ENCODE results near the gene CADM2.

CADM2 gene

DNA sequence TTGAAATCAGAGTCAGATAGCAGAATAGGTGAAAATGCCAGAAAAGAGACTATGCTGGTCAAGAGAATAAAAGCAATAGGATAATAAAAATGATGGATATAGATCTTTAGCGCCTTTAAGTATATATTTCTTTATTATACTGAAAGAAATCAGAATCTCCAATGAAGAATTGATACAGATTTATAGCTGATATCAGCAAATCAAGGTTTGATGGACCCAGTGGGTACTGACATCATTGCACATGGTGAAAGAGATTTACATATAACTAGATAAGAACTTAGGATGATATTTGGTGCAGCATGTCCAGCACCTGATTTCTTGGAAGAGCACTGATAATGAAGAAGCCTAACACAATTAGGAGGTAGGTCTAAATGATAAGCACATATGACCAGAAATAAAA, 18.2 kb downstream of the CADM2 start:
- H3K27me3 ChIP-seq, result no peaks in the 10 kb centered on the region
- no peaks in the 10 kb centered on the region for H3K9me3 ChIP-seq
- no peaks in the 10 kb centered on the region for H3K4me1 ChIP-seq (ENCODE audit: control insufficient read depth in 1 of 2, insufficient read depth in 1 of 2, low read depth in 1 of 2, low read length in 1 of 2)
- TF ChIP-seq CTCF (IDR thresholded peaks at IDR 0.05), result no peak
- H3K27ac ChIP-seq, result no peak overlapping the region
- H3K36me3 ChIP-seq, result no peaks in the 10 kb centered on the region
- H3K4me3 ChIP-seq (ENCODE audit: low read depth in 1 of 2, low read length in 1 of 2), result no peak overlapping the region

- Histone ChIP-seq H3K4me3 (ENCODE audit: low read depth in 1 of 2, low read length in 1 of 2) (no peak overlapping the region), H3K27ac (no peak overlapping the region), H3K9me3 (no peaks in the 10 kb centered on the region), H3K36me3 (no peaks in the 10 kb centered on the region), H3K27me3 (no peaks in the 10 kb centered on the region), H3K4me1 (ENCODE audit: control insufficient read depth in 1 of 2, insufficient read depth in 1 of 2, low read depth in 1 of 2, low read length in 1 of 2) (no peaks in the 10 kb centered on the region)
- TF ChIP-seq CTCF (IDR thresholded peaks at IDR 0.05), result no peak
Measured at GRCh38 chr3:84978843-84979242, 20.1 kb downstream of the CADM2 start.

- H3K4me3 ChIP-seq (ENCODE audit: low read depth in 1 of 2, low read length in 1 of 2), result no peak overlapping the region
- no peak overlapping the region for H3K27ac ChIP-seq
- H3K4me1 ChIP-seq (ENCODE audit: control insufficient read depth in 1 of 2, insufficient read depth in 1 of 2, low read depth in 1 of 2, low read length in 1 of 2), result no peaks in the 10 kb centered on the region
- TF ChIP-seq CTCF (IDR thresholded peaks at IDR 0.05), result no peak
- H3K9me3 ChIP-seq, result no peaks in the 10 kb centered on the region
- no peaks in the 10 kb centered on the region for H3K36me3 ChIP-seq
- H3K27me3 ChIP-seq, result no peaks in the 10 kb centered on the region
Measured at GRCh38 chr3:84980011-84980410, 21.2 kb downstream of the CADM2 start.

DNA sequence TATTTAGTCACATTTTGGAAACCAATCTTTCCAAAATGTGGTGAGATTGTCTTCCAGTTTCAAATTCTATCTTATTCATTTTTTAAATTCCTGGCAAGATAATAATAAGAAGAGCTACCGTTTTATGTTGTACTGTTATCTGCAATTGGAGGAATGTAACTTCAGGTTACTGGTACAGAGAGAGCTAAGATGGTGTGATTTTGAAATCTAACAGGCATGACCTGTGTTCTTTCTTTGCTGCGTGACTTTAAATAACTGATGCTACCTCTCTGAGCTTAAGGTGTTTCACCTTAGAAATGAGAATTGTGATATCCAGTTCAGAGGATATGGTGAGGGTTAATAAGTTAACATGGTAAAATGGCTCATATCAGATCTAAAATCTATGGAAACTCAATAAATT, 21.7 kb downstream of the CADM2 start:
- Histone ChIP-seq H3K9me3 (no peaks in the 10 kb centered on the region), H3K27ac (no peak overlapping the region), H3K27me3 (no peaks in the 10 kb centered on the region), H3K4me1 (ENCODE audit: control insufficient read depth in 1 of 2, insufficient read depth in 1 of 2, low read depth in 1 of 2, low read length in 1 of 2) (no peaks in the 10 kb centered on the region), H3K4me3 (ENCODE audit: low read depth in 1 of 2, low read length in 1 of 2) (no peak overlapping the region), H3K36me3 (no peaks in the 10 kb centered on the region)
- TF ChIP-seq CTCF (IDR thresholded peaks at IDR 0.05), result no peak

DNA sequence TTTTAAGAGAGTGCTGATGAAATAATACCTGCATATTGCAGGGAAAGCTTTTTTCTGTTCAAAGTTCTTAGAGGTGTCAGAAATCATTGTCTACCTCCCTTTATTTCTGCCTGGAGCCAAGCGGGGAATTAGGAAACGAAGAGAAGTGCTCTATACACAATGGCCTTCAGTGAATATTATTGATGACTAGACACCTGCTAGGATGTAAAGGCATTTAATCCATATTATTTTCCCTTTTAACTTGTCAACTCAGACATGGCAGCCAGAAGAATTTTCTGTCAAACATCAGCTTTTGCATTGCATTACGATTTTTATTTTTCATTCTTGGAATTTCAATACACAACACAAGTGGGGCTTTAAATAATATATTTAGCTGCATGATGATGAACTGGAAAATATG, 24.7 kb downstream of the CADM2 start:
- TF ChIP-seq CTCF (IDR thresholded peaks at IDR 0.05), result no peak
- H3K27me3 ChIP-seq, result no peaks in the 10 kb centered on the region
- no peaks in the 10 kb centered on the region for H3K9me3 ChIP-seq
- H3K4me3 ChIP-seq (ENCODE audit: low read depth in 1 of 2, low read length in 1 of 2), result no peak overlapping the region
- no peak overlapping the region for H3K27ac ChIP-seq
- no peaks in the 10 kb centered on the region for H3K4me1 ChIP-seq (ENCODE audit: control insufficient read depth in 1 of 2, insufficient read depth in 1 of 2, low read depth in 1 of 2, low read length in 1 of 2)
- no peaks in the 10 kb centered on the region for H3K36me3 ChIP-seq

GRCh38 chr3:84984429-84984828, 25.6 kb downstream of the CADM2 start:
- no peaks in the 10 kb centered on the region for H3K36me3 ChIP-seq
- H3K27ac ChIP-seq, result no peak overlapping the region
- no peak for TF ChIP-seq CTCF (IDR thresholded peaks at IDR 0.05)
- H3K27me3 ChIP-seq, result no peaks in the 10 kb centered on the region
- H3K4me3 ChIP-seq (ENCODE audit: low read depth in 1 of 2, low read length in 1 of 2), result no peak overlapping the region
- no peaks in the 10 kb centered on the region for H3K4me1 ChIP-seq (ENCODE audit: control insufficient read depth in 1 of 2, insufficient read depth in 1 of 2, low read depth in 1 of 2, low read length in 1 of 2)
- H3K9me3 ChIP-seq, result no peaks in the 10 kb centered on the region

All from neutrophil (primary cell).